Amygdala (tissue), 56 donors: ENCODE measurements around the gene SAXO1.
A peak's percentile ranks its signal among the peaks of the same experiment; 100 is the strongest.
"Not testable (repeated sequence)": the region's sequence is repeated elsewhere in the genome, so short reads cannot be mapped to it uniquely, and the experiment has no call there.

Experiments
- DNase-seq, 56 donors: peaks; one replicate each; lab custom pipeline; 2025; lab: John Stamatoyannopoulos, UW

Gene SAXO1

DNA sequence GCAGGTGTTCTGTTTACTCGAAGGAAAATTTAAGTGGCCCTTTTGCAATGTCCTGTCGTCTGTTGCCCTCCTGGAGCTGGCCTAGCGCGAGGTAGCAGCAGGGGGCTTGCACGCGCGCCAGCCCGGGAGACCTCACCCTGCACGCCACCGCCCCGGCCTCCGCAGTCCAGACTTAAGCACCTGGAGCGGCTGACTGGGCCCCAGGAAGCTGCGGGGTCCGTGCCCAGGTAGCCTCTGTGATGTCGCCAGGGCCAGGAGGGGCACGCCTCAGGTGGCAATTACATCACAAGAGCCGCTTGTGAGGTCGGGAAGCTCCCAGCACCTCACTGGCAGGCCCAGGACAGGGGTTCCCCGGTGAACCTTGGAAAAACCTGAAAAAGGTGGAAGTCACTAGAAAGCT lies at the start of gene SAXO1:
Gene SAXO1, minus strand, starts transcription at position 195 of the 400 bp plus-strand sequence. CDS start 301 bp downstream, outside the sequence.
- no peak for DNase-seq

DNA sequence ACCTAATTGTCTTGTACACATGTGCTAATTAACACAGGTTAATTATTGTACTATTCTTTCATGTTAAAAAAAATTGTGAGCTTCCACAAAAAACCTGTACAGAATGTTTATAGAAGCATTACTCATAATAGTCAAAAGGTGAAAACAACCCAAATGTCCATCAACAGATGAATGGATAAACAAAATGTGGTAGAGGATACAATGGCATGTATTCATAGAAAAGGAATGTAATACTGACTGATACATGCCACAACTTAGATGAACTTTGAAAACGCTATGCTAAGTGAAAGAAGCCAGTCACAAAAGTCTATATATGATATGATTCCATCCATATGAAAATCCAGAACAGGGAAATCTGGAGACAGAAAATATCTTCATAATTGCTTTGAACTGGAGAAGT lies 41.8 kb upstream of the SAXO1 start:
- DNase-seq: no peak

- no peak for DNase-seq
Observed at GRCh38 chr9:19074229-19074628, 41.2 kb upstream of the SAXO1 start.

GRCh38 chr9:19057033-19057432 lies 24.0 kb upstream of the SAXO1 start:
- no peak for DNase-seq

DNA sequence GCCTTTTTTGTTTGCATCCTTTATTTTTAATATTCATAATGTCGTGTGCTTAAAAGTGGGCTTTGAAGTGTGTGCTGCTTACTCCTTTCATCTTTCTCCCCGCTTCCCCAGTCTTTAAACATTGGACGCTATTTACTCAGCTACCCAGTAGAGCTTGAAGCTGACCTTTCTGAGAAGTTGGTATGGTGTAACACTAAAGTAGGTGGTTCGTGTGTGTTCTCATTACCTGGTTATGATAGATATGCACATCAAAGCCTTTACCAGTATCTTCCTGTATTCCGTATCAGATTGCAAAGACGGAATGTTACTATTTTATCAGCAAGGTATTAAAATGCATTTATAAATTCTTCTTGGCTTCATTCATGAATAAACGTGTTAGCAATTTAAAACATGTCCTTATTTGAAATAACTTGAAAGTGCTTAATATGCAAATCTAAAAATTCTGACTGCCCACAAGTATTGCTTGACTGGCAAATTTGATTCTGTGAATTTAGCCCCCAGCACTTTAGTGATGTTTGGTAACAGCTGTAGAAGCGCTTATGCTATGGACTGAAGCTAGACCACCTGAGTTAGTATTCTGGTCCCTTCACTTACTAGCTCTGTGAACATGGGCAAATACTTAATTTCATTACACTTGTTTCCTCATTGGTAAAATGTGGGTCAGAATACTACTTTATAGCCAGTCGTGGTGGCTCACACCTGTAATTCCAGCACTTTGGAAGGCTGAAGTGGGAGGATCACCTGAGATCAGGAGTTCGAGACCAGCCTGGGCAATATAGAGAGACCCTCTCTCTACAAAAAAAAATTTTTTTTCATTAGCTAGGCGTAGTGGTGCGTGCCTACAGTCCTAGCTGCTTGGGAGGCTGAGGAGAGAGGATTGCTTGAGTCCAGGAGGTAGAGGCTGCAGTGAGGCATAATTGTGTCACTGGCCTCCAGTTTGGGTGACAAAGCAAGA lies 17.9 kb upstream of the SAXO1 start:
- no peak for DNase-seq

GRCh38 chr9:19049917-19050636 lies 17.1 kb upstream of the SAXO1 start:
- DNase-seq: peak in 18 of 56 donors; percentile 20 to 71 (median 42)

- peak; percentile 37 to 98 (median 88) for DNase-seq
Observed at GRCh38 chr9:19048966-19049916, 16.2 kb upstream of the SAXO1 start, which contains the start of gene RRAGA. Gene RRAGA (plus strand): TSS chr9:19049427. CDS start chr9:19049660, 233 bp downstream.

- DNase-seq: no peak
Observed at GRCh38 chr9:19036611-19037010, 3.6 kb upstream of the SAXO1 start.

- no peak for DNase-seq
Observed at GRCh38 chr9:19032406-19032805, 603 bp downstream of the SAXO1 start.

DNA sequence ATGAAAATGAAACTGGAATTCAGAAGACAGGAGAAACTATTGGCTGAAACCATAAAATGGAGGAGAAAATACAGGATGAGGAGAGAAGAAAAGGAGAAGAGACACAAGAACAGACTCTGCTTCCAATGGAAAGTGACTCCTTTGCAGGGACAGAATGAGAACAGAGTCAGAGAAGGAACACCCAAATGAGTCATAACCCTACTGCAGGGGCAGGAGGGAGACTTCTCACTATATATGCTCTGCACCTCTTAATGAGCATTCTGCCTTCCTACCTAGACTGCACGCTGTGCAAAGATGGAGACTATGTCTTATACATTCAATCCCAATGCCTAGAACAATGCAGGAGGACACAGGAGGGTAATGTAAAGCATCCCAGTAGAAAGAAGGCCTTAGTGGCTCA lies 2.1 kb downstream of the SAXO1 start:
- no peak for DNase-seq

GRCh38 chr9:19028835-19029451 lies 4.1 kb downstream of the SAXO1 start:
- DNase-seq: peak in 20 of 56 donors; percentile 2 to 68 (median 14)

DNA sequence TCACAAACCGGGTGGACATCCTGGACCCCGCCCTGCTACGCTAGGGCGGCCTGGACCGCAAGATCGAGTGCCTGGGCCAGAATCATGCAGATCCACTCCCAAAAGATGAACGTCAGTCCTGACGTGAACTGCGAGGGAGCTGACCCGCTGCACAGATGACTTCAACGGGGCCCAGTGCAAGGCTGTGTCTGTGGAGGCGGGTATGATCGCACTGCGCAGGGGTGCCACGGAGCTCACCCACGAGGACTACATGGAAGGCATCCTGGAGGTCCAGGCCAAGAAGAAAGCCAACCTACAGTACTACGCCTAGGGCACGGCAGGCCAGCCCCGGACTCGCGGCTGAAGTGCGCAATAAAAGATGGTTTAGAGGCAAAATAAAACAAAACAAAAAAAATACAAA lies 5.2 kb downstream of the SAXO1 start:
- DNase-seq: no peak

DNA sequence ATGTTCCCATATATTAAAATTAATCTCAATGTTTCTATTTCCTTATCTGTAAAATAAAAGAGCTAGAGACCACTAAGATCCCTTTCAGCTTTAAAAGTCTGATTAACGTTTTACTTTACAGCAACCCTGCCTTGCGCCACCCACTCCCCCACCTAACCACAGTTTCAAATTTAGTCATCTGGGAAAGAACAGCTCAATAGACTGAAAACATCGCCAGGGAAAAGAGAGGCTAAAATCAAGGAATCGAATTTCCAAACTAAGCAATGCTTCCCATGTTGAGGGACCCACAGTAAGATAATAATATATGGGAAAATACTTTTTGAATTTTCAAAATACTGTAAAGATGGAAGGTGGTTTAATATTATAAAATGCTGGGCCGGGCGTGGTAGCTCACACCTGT lies 6.6 kb downstream of the SAXO1 start:
- no peak for DNase-seq

GRCh38 chr9:19023078-19023477 lies 9.9 kb downstream of the SAXO1 start:
- DNase-seq: no peak

DNA sequence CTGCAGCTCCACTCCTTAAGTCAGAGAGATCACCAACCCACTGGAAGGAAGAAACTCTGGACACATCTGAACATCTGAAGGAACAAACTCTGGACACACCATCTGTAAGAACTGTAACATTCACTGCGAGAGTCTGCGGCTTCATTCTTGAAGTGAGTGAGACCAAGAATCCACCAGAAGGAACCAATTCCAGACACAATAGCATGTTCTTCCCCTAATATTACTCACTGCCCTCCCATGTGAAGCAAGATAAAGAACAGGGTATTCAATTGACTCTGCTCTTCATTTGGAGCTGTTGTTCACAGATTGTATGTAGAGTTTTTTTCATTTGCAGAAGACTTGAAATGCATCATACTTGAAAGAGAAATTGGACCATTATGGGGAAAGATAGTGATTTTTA lies 10.8 kb downstream of the SAXO1 start:
- no peak for DNase-seq

DNA sequence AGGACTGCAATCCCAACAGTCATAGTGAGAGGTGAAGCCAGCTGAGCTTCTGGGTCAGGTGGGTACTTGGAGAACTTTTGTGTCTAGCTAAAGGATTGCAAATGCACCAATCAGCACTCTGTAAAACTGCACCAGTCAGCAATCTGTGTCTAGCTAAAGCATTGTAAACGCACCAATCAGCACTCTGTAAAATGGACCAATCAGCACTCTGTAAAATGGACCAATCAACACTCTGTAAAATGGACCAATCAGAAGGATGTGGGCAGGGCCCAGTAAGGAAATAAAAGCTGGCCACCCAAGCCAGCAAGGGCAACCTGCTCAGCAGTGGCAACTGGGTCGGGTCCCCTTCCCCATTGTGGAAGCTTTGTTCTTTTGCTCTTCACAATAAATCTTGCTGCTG lies 11.4 kb downstream of the SAXO1 start:
- DNase-seq: not testable (repeated sequence)

- DNase-seq: no peak
Observed at GRCh38 chr9:19020886-19021455, 12.0 kb downstream of the SAXO1 start.

GRCh38 chr9:19018201-19018600 lies 14.8 kb downstream of the SAXO1 start:
- DNase-seq: no peak

- DNase-seq: no peak
Observed at GRCh38 chr9:19009391-19009965, 23.5 kb downstream of the SAXO1 start.
